Subcutaneous adipose tissue (tissue), 4 donors: ENCODE measurements around the gene CFAP141. TPM values are rescaled to one million over a fixed set of nuclear protein-coding genes. Genes with fewer than 3 reads are reported as not detected.

Source experiments
- CTCF ChIP-seq: fragments of 450-650 bp; IDR thresholded peaks from one replicate; pipeline ENCODE4 v1.5.1; 2016; ENCODE audit warnings: low read depth, mild to moderate bottlenecking, control low read depth, antibody characterized with exemption, moderate library complexity
- total RNA-seq, 4 donors: library from RNA; depleted of rRNA; stranded (reverse); fragments of >200 nt; gene quantifications; one replicate each; pipeline ENCODE4 v1.1.0, GENCODE V29; 2016

Gene CFAP141
- total RNA-seq, 4 donors from 2014 or later = not detected

- TF ChIP-seq CTCF = no peak
Measured at GRCh38 chr1:154236855-154237254, 30.7 kb upstream of the CFAP141 start.

GRCh38 chr1:154225370-154225769, 19.2 kb upstream of the CFAP141 start:
- no peak for TF ChIP-seq CTCF

- TF ChIP-seq CTCF = no peak
Measured at GRCh38 chr1:154223621-154224020, 17.5 kb upstream of the CFAP141 start.

- no peak for TF ChIP-seq CTCF
Measured at GRCh38 chr1:154222918-154223317, 16.8 kb upstream of the CFAP141 start.

DNA sequence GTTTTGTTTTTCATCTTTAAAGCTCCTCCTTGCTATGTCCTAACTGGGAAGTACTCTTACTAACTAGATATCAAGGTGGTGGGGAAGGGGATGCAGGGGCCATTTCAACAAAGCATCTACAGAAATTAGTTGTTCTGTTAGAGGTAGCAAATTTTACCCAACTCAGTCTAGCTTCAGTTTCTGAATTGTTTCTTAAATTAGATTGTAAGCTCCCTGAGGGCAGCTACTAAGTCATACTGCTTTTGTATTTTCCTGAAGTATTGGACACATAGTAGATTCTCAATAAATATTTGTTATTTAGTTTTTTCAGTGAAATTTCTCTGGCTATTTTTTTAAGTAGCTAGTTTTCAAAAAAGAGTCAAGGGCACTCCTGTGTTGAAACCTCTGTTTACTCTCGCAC, 16.4 kb upstream of the CFAP141 start:
- TF ChIP-seq CTCF = no peak

- TF ChIP-seq CTCF = no peak
Measured at GRCh38 chr1:154221278-154222001, 15.3 kb upstream of the CFAP141 start.

DNA sequence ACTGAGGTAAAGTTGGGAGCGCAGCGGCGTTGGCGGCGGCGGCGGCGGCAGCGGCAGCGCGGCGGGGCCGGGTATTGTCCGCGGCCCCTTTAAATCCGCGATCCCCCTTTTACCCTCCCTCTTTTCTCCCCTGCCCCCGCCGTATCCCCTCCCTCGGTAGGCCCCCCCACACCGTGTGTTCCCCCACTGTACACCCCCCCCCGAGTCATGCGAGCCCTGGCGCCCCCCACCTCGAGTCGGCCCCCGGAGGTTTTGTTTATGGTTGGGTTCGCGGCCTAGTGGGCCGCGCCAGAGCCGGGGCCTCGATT, 14.8 kb upstream of the CFAP141 start:
- TF ChIP-seq CTCF = no peak
